Astrocyte (in vitro differentiated cells and primary cell): ENCODE measurements around the gene HSPE1. TPM values are rescaled to one million over a fixed set of nuclear protein-coding genes. Genes with fewer than 3 reads are reported as not detected.
A peak's percentile ranks its signal among the peaks of the same experiment; 100 is the strongest.

Source experiments
- DNase-seq: peaks from one replicate; pipeline ENCODE4 v3.0.0-alpha.2; 2010; ENCODE audit warnings: low read depth
- FAIRE-seq: peaks from 2 replicates; lab custom pipeline; 2011; peaks lifted over from hg19 to GRCh38; lab: Jason Lieb, UNC
- H2AFZ ChIP-seq: 2 replicates; pipeline ENCODE4 v1.6.0; 2012; ENCODE audit warnings: low read depth, low read length, inconsistent platforms
- H3K27ac ChIP-seq: 2 replicates; pipeline ENCODE4 v1.5.1; 2011; ENCODE audit warnings: low read depth, low read length, inconsistent platforms
- H3K27me3 ChIP-seq: 2 replicates; pipeline ENCODE4 v1.6.0; 2011; ENCODE audit warnings: low read length, inconsistent platforms; ENCODE audit not compliant: insufficient read depth
- H3K36me3 ChIP-seq: 2 replicates; pipeline ENCODE4 v1.5.1; 2011; ENCODE audit warnings: low read length, inconsistent platforms; ENCODE audit not compliant: insufficient read depth
- H3K4me1 ChIP-seq: 2 replicates; pipeline ENCODE4 v1.5.1; 2011; ENCODE audit warnings: low read length, inconsistent platforms; ENCODE audit not compliant: insufficient read depth
- H3K4me2 ChIP-seq: 2 replicates; pipeline ENCODE4 v1.6.0; 2012; ENCODE audit warnings: low read length, inconsistent platforms
- H3K4me3 ChIP-seq: 2 replicates; pipeline ENCODE4 v1.5.1; 2011; ENCODE audit warnings: low read depth, mild to moderate bottlenecking, low read length, inconsistent platforms; ENCODE audit not compliant: insufficient read depth
- H3K79me2 ChIP-seq: 2 replicates; pipeline ENCODE4 v1.6.0; 2012; ENCODE audit warnings: mild to moderate bottlenecking, low read length, inconsistent platforms; ENCODE audit not compliant: insufficient read depth
- H3K9ac ChIP-seq: 2 replicates; pipeline ENCODE4 v1.6.0; 2012; ENCODE audit warnings: mild to moderate bottlenecking, low read length, inconsistent platforms
- H3K9me3 ChIP-seq: 2 replicates; pipeline ENCODE4 v1.5.1; 2012; ENCODE audit warnings: low read depth, mild to moderate bottlenecking, low read length, inconsistent platforms; ENCODE audit not compliant: insufficient read depth
- H4K20me1 ChIP-seq: 2 replicates; pipeline ENCODE4 v1.6.0; 2012; ENCODE audit warnings: low read length, inconsistent platforms; ENCODE audit not compliant: insufficient read depth
- H3K27ac Mint-ChIP-seq: one replicate; pipeline ENCODE4 v1.8.0; 2021; ENCODE audit warnings: mild to moderate bottlenecking, mixed read lengths; ENCODE audit not compliant: unreplicated experiment
- H3K27me3 Mint-ChIP-seq: one replicate; pipeline ENCODE4 v1.8.0; 2021; ENCODE audit warnings: low read depth, mixed read lengths; ENCODE audit not compliant: unreplicated experiment
- H3K36me3 Mint-ChIP-seq: one replicate; pipeline ENCODE4 v1.8.0; 2021; ENCODE audit warnings: low read depth, mixed read lengths; ENCODE audit not compliant: unreplicated experiment
- H3K4me1 Mint-ChIP-seq: one replicate; pipeline ENCODE4 v1.8.0; 2021; ENCODE audit warnings: low read depth, mixed read lengths; ENCODE audit not compliant: unreplicated experiment
- H3K4me3 Mint-ChIP-seq: one replicate; pipeline ENCODE4 v1.8.0; 2021; ENCODE audit warnings: mild to moderate bottlenecking, moderate library complexity, mixed read lengths; ENCODE audit not compliant: unreplicated experiment
- H3K9me3 Mint-ChIP-seq: one replicate; pipeline ENCODE4 v1.8.0; 2021; ENCODE audit warnings: mild to moderate bottlenecking, mixed read lengths; ENCODE audit not compliant: unreplicated experiment
- EZH2 ChIP-seq: IDR thresholded peaks from 2 replicates; pipeline ENCODE4 v1.6.1; 2012; ENCODE audit warnings: mild to moderate bottlenecking, low read length, inconsistent platforms; ENCODE audit not compliant: insufficient read depth
- total RNA-seq: library from RNA; stranded (reverse); gene quantifications from 2 replicates; pipeline ENCODE4 v1.2.1, GENCODE V29; 2021
- TF ChIP-seq, protein P1 (sequence below): IDR thresholded peaks from 2 replicates; pipeline ENCODE4 v1.5.1; 2011; ENCODE audit warnings: low read depth, mild to moderate bottlenecking, inconsistent platforms, low read length, moderate library complexity; ENCODE audit not compliant: insufficient read depth

HSPE1 gene
- total RNA-seq, 1 donor from 2014 or later: 139 TPM

DNA sequence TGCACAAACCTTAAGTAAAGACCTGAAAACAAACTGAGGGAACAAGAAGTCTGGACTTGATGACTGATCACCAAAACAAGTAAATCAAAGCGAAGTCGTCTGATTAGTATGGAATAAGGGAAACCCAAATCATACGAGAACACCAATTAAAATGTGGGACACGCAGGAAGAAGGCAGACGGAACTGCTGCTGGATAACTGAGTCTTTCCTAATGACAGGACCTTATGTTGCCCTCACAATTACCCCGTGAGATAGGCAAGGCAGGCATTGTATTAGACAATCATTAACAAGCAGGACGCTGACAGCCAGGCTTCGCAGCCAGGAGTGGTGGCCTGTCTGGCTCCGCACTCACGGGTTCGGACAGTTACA, 47.4 kb upstream of the HSPE1 start:
- H3K4me3 ChIP-seq: peak overlapping the region; percentile 81
- peaks cover 15% of the 10 kb centered on the region for H3K4me1 ChIP-seq
- no peaks in the 10 kb centered on the region for H3K27me3 ChIP-seq
- H2AFZ ChIP-seq: peak overlapping the region; percentile 83
- Mint-ChIP-seq H3K27me3 (no peaks in the 10 kb centered on the region), H3K4me3 (peak overlapping the region; percentile 98), H3K36me3 (no peaks in the 10 kb centered on the region), H3K4me1 (peaks cover 9% of the 10 kb centered on the region), H3K27ac (peak overlapping the region; percentile 100), H3K9me3 (no peaks in the 10 kb centered on the region)
- peak overlapping the region; percentile 95 for H3K4me2 ChIP-seq
- H3K79me2 ChIP-seq: peaks cover 41% of the 10 kb centered on the region
- DNase-seq (no peak), FAIRE-seq (no peak)
- H3K36me3 ChIP-seq: no peaks in the 10 kb centered on the region
- no peaks in the 10 kb centered on the region for H3K9me3 ChIP-seq
- peak overlapping the region; percentile 91 for H3K9ac ChIP-seq
- peak overlapping the region; percentile 100 for H3K27ac ChIP-seq
- TF ChIP-seq, protein P1, sequence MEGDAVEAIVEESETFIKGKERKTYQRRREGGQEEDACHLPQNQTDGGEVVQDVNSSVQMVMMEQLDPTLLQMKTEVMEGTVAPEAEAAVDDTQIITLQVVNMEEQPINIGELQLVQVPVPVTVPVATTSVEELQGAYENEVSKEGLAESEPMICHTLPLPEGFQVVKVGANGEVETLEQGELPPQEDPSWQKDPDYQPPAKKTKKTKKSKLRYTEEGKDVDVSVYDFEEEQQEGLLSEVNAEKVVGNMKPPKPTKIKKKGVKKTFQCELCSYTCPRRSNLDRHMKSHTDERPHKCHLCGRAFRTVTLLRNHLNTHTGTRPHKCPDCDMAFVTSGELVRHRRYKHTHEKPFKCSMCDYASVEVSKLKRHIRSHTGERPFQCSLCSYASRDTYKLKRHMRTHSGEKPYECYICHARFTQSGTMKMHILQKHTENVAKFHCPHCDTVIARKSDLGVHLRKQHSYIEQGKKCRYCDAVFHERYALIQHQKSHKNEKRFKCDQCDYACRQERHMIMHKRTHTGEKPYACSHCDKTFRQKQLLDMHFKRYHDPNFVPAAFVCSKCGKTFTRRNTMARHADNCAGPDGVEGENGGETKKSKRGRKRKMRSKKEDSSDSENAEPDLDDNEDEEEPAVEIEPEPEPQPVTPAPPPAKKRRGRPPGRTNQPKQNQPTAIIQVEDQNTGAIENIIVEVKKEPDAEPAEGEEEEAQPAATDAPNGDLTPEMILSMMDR: no peak
- no peak for TF ChIP-seq EZH2
- H4K20me1 ChIP-seq: peaks cover 33% of the 10 kb centered on the region

DNA sequence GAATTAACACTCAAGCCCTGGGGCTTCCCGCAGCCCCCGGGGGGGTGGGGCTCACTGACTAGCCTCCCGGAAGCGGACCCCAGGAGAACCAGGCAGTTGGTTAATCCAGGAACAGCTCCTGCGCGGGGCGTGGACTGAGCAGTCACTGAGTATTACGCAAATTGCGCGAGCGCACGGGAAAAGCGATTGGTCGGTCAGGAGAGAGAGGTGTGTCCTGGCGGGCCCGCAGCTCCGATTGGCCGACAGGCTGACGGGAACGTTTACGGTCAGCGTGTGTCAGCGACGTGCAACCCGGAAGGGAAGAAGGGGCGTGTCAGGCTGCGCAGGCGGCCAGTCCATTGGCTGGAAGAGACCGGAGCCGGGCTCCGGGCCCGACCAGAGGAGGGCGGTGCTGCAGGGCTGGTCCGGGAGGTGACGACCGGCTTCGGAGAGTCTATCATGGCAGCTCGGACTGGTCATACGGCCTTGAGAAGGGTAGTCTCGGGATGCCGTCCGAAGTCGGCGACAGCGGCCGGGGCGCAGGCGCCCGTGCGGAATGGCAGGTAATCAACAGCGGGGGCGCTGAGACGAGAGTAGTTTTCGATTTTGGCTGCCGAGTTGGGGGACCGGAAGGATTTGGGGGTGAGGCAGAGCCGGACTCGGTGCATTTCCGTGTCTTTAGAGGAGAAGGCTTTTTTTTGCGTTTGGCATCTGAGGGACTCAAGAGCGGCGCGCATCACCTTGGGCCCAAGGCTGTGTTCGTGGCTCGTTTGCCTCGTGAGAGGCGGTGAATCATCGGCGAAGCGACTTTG, 46.9 kb upstream of the HSPE1 start, which contains the start of gene COQ10B:
Gene COQ10B (plus strand): TSS at position 430 of the 791 bp plus-strand sequence. CDS start 9 bp downstream, at position 439.
- FAIRE-seq: peak; percentile 13
- Histone ChIP-seq H3K9ac (peak within 1 kb of the TSS; percentile 100), H3K4me1 (peaks cover 15% of the 10 kb centered on the region), H3K36me3 (no peaks in the 10 kb centered on the region), H3K27me3 (no peaks in the 10 kb centered on the region), H3K27ac (peak within 1 kb of the TSS; percentile 100), H3K9me3 (no peaks in the 10 kb centered on the region), H4K20me1 (peaks cover 38% of the 10 kb centered on the region), H3K4me2 (peak within 1 kb of the TSS; percentile 95), H3K79me2 (peaks cover 46% of the 10 kb centered on the region), H3K4me3 (peak within 1 kb of the TSS; percentile 97), H2AFZ (peak within 1 kb of the TSS; percentile 83)
- TF ChIP-seq, protein P1: no peak
- no peak for TF ChIP-seq EZH2
- Mint-ChIP-seq H3K27ac (peak within 1 kb of the TSS; percentile 100), H3K4me1 (peaks cover 9% of the 10 kb centered on the region), H3K36me3 (no peaks in the 10 kb centered on the region), H3K4me3 (peak within 1 kb of the TSS; percentile 98), H3K9me3 (no peaks in the 10 kb centered on the region), H3K27me3 (no peaks in the 10 kb centered on the region)
- DNase-seq: peak; percentile 99
